ENCODE measurements around the gene GAB1. TPM values are rescaled to one million over a fixed set of nuclear protein-coding genes. Genes with fewer than 3 reads are reported as not detected.
"Not testable (repeated sequence)": the region's sequence is repeated elsewhere in the genome, so short reads cannot be mapped to it uniquely, and the experiment has no call there.

GAB1 gene
- total RNA-seq, 2 experiments from 2014 or later, result 0.12 to 0.29 TPM

DNA sequence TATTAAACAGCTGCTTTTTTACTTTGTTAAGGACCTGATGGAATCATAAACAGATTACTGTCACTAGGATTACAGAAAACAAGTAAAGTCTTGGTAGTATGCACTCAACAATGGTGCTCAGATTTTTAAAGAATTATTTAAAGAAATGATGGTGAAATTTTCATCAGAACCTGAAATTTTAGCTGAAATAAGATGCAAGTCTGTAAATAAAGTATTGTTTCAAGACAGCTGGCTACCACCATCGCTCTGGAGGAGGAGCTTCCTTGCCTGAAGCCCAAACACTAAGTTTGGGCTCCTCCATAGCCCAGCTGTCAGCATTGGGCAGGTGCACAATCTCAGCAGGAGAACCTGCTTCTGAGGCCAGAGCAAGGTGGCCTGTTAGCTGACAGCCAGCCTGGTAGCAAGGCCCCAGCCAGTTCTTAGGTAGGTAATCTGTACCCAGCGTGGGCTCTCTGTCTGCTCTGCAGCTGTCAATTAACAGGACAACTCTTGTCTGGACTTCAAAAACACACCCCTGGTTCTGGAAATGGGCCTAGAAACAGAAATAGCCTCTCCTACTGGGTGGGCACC lies 4.6 kb downstream of the GAB1 start:
- intact Hi-C loops (cut with micrococcal nuclease), result no loop called here
- Mint-ChIP-seq H3K27ac (no peak overlapping the region), H3K27me3 (ENCODE audit: low read depth) (peaks cover 38% of the 10 kb centered on the region), H3K4me3 (no peak overlapping the region), H3K4me1 (ENCODE audit: low read depth) (peaks cover 3% of the 10 kb centered on the region), H3K9me3 (no peaks in the 10 kb centered on the region), H3K36me3 (ENCODE audit: low read depth) (no peaks in the 10 kb centered on the region)
- DNase-seq, result no peak
- CTCF ChIA-PET, result interaction anchor here (0.7 to 0.8 kb wide), 2 partner anchors 25 to 148 kb away, joined by 3 to 4 read pairs; no protein-coding TSS in a partner anchor

DNA sequence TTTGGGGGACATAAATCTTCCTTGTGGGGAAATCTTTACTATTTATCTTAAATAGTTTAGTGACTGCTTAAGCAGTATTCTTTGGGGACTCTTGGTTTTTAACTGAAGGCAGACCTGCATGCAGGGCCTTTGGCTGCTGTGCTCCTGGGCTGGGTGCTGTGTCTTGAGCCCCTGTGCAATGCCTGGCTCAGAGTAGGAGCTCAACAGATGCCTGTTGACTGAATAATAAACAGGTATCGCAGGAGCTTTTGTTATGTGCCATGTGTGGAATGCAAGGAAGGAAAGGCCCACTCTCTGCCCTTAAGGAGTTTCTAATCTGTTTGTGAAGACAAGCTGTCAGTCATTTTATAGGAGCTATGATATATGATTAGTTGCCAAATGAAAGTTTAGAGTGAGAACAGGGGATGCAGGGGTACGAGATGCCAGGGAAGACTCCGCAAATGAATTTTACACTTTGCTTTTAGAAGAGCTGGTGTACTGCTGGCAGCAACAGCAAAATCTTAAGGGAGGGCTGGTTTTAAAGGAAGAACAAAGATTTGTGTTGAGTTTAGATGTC lies 6.7 kb downstream of the GAB1 start:
- no peak overlapping the region for H3K4me3 Mint-ChIP-seq
- no peaks in the 10 kb centered on the region for H3K36me3 Mint-ChIP-seq (ENCODE audit: low read depth)
- H3K9me3 Mint-ChIP-seq, result no peaks in the 10 kb centered on the region
- intact Hi-C loops (cut with micrococcal nuclease), result no loop called here
- H3K27ac Mint-ChIP-seq, result no peak overlapping the region
- peaks cover 35% of the 10 kb centered on the region for H3K27me3 Mint-ChIP-seq (ENCODE audit: low read depth)
- DNase-seq, result no peak
- H3K4me1 Mint-ChIP-seq (ENCODE audit: low read depth), result no peaks in the 10 kb centered on the region
- CTCF ChIA-PET, result no interaction called here

DNA sequence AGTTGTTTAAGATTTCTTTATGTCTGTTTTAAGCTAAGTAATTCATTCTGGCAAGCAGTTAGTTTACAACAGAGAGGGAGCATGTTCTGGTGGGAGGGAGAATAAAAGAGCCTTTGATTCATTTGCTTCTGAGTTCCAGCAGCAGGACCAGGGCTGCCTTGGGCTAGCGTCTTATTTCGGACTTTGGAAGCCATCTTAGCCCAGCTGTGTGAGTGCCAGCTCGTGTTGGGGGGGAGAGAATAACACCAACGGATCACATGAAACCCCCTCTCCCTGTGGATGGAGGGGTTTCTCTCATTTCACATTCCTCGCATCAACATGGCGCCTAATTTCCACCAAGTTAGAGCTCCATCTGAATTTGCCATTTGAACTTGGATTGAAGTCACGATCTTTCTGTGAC lies 7.4 kb downstream of the GAB1 start:
- no peaks in the 10 kb centered on the region for H3K9me3 Mint-ChIP-seq
- CTCF ChIA-PET, result no interaction called here
- intact Hi-C loops (cut with micrococcal nuclease), result no loop called here
- peaks cover 29% of the 10 kb centered on the region for H3K27me3 Mint-ChIP-seq (ENCODE audit: low read depth)
- no peaks in the 10 kb centered on the region for H3K36me3 Mint-ChIP-seq (ENCODE audit: low read depth)
- H3K4me3 Mint-ChIP-seq, result no peak overlapping the region
- H3K27ac Mint-ChIP-seq, result no peak overlapping the region
- no peaks in the 10 kb centered on the region for H3K4me1 Mint-ChIP-seq (ENCODE audit: low read depth)
- DNase-seq, result no peak

DNA sequence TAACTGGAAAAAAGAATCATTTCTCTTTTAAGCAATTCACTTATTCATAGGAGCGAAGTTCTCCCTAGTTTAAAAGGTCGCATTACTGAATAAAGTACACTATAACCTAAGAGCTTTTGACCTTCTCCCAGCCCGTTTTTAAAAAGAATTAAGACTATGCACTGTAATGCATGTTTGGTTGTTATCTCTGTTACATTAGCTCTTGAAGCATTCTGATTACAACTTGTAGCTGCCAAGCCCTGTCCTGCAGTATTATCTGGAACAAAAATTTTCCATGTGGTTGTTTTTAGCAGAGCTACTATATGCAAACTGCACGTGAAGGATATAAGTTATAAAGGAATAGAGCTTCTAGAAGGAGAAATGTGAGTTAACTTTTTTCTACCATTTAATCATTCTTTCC lies 8.1 kb downstream of the GAB1 start:
- intact Hi-C loops (cut with micrococcal nuclease), result no loop called here
- peaks cover 22% of the 10 kb centered on the region for H3K27me3 Mint-ChIP-seq (ENCODE audit: low read depth)
- no peaks in the 10 kb centered on the region for H3K36me3 Mint-ChIP-seq (ENCODE audit: low read depth)
- no peak for DNase-seq
- CTCF ChIA-PET, result no interaction called here
- no peak overlapping the region for H3K27ac Mint-ChIP-seq
- H3K4me1 Mint-ChIP-seq (ENCODE audit: low read depth), result no peaks in the 10 kb centered on the region
- H3K4me3 Mint-ChIP-seq, result no peak overlapping the region
- H3K9me3 Mint-ChIP-seq, result no peaks in the 10 kb centered on the region

DNA sequence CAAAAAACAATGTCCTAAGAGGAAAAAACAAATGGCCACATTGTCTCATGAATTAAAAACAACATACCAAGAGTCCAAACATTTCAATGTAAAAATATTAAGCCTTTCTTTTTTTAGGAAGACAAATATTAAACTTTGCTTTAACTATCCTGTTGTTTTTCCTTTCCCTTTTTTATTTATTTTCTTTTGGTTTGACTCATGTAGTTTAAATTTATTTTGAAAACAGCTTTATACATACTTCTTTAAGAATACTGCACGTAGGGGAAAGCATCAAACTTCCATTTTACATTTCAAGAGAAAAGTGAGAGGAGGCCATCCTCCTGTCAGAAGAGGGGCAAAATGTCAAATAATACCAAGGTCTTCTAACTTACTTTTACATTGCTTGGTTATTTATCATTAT lies 8.7 kb downstream of the GAB1 start:
- H3K4me3 Mint-ChIP-seq, result no peak overlapping the region
- CTCF ChIA-PET, result no interaction called here
- no peaks in the 10 kb centered on the region for H3K4me1 Mint-ChIP-seq (ENCODE audit: low read depth)
- DNase-seq, result no peak
- H3K9me3 Mint-ChIP-seq, result no peaks in the 10 kb centered on the region
- intact Hi-C loops (cut with micrococcal nuclease), result no loop called here
- peaks cover 22% of the 10 kb centered on the region for H3K27me3 Mint-ChIP-seq (ENCODE audit: low read depth)
- no peaks in the 10 kb centered on the region for H3K36me3 Mint-ChIP-seq (ENCODE audit: low read depth)
- H3K27ac Mint-ChIP-seq, result no peak overlapping the region

DNA sequence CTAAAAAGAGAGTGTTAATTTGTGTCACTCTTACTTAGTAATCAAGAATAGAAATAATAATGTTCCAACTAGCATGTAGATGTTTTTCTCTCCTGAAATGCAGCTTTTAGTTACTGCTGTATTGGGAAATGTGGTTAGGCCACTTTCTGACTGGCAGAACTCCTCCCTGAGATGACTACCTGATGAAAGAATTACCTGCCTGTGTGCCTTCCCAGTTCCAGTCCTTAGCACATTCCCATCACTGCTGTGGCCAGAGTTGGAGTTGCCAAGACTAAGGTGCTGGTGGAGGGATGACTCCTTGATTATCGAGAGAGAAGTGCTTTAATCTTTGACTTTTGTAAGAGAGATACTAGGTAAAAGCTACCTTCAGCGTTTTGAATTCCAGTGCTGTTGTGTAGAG lies 9.5 kb downstream of the GAB1 start:
- Mint-ChIP-seq H3K27ac (no peak overlapping the region), H3K27me3 (ENCODE audit: low read depth) (peaks cover 23% of the 10 kb centered on the region), H3K4me3 (no peak overlapping the region), H3K36me3 (ENCODE audit: low read depth) (no peaks in the 10 kb centered on the region), H3K9me3 (no peaks in the 10 kb centered on the region), H3K4me1 (ENCODE audit: low read depth) (no peaks in the 10 kb centered on the region)
- CTCF ChIA-PET, result no interaction called here
- intact Hi-C loops (cut with micrococcal nuclease), result no loop called here
- no peak for DNase-seq

DNA sequence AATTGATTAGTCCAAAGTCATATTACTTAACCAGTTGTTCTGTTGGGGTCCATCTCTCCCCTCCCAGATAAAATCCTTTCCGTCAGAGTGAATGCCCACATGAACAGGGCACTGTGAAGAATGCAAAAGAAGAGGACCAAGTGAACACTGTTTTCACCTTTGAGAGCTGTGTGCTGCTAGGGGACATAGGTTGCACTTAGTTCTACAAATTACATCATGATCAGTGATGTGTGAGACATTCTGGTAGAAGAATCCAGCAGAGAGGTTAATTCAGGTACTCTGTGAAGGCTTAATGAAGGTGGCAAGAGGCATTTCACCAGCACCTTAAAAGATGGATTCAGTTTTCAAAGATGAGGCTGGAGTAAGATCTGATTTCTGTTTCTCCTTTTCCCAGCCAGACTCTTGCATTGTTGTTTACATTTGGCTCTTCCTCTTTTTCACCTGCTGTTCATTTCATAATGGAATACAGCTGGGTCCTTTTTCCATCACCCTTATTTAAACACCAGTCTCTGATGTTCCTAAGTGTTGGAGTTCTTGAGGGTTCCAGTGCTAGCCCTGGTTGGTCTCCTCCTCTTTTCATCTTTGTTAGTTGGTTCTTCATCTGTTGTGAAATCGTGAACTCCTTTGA lies 10.9 kb downstream of the GAB1 start:
- Mint-ChIP-seq H3K36me3 (ENCODE audit: low read depth) (no peaks in the 10 kb centered on the region), H3K27ac (no peak overlapping the region), H3K9me3 (no peaks in the 10 kb centered on the region), H3K4me3 (no peak overlapping the region), H3K4me1 (ENCODE audit: low read depth) (no peaks in the 10 kb centered on the region), H3K27me3 (ENCODE audit: low read depth) (peaks cover 26% of the 10 kb centered on the region)
- DNase-seq, result no peak
- intact Hi-C loops (cut with micrococcal nuclease), result no loop called here
- CTCF ChIA-PET, result no interaction called here

DNA sequence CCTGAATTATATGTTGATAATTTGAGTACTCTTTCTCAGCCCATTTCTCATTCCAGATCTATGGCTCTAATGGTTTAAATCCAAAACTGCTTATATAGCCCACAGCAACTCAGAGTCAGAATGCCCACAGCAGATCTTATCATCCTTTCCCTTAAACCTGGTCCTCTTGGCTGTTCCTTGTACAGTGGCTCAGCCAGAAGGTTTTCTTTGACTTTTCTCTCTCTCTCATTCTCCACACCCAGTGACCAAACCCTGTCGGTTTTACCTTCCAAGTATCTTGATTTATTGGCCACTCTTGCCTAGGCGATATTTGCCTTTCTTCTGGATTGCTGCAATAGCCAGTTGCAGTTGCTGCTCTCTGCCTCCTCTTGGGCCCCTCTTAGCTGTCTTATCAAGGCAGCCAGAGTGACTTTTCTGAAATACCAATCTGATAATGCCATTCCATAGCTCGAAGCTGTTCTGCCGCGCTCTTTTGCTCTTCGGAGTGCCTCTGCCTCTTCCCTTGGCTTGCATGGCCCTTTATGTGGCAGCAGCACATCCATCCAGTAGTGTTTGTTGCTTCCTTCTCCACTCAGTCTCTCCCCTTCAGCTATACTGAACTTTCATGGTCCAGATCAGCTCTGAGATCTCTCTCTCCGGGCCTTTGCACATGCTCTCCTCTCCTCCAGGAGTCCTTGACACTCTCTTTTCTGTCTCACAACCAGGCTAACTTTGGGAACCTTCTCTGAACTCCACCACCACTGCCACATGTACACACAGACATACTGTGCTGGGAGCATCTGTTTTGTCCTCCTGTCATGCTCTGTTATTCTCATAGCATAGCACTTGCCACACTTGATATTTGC lies 11.8 kb downstream of the GAB1 start:
- CTCF ChIA-PET, result no interaction called here

DNA sequence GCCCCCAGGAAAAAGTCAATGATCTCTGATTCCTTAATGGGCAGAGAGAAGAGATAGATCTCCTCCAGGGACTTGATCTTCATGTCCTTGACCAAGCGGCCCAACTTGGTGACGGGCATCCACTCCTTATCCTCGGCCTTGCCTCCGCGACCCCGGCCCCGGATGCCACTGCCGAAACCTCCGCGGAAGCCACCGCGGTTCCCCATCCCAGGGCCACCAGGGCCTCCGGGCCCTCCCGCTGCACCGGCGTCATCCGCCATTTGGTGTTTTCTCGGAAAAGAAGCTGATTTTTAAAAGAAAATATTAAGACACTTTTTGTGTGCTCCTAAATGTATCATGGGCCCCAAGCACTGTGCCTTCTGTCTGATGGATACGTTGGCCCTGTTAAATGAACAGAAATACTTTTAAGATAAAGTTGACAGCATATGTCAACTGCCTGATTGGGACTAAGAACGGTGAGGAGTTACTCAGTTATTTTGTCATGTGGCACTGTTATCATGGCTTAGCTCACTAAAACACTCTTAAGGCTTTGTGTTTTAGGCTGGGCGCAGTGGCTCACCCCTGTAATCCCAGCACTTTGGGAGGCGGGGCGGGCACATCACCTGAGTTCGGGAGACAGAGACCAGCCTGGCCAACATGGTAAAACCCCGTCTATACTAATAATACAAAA lies 13.3 kb downstream of the GAB1 start:
- H3K9me3 Mint-ChIP-seq; H3K27ac Mint-ChIP-seq; H3K36me3 Mint-ChIP-seq (ENCODE audit: low read depth); intact Hi-C loops (cut with micrococcal nuclease); CTCF ChIA-PET; DNase-seq; H3K4me3 Mint-ChIP-seq; H3K4me1 Mint-ChIP-seq (ENCODE audit: low read depth): not testable (repeated sequence)
- H3K27me3 Mint-ChIP-seq (ENCODE audit: low read depth), result peaks cover 16% of the 10 kb centered on the region

More for the DNA sequence above, 11.8 kb downstream of the GAB1 start:
- no peak for DNase-seq
- intact Hi-C loops (cut with micrococcal nuclease), result no loop called here
- Mint-ChIP-seq H3K27ac (no peak overlapping the region), H3K4me3 (no peak overlapping the region), H3K9me3 (no peaks in the 10 kb centered on the region), H3K27me3 (ENCODE audit: low read depth) (peaks cover 21% of the 10 kb centered on the region), H3K4me1 (ENCODE audit: low read depth) (no peaks in the 10 kb centered on the region), H3K36me3 (ENCODE audit: low read depth) (no peaks in the 10 kb centered on the region)

DNA sequence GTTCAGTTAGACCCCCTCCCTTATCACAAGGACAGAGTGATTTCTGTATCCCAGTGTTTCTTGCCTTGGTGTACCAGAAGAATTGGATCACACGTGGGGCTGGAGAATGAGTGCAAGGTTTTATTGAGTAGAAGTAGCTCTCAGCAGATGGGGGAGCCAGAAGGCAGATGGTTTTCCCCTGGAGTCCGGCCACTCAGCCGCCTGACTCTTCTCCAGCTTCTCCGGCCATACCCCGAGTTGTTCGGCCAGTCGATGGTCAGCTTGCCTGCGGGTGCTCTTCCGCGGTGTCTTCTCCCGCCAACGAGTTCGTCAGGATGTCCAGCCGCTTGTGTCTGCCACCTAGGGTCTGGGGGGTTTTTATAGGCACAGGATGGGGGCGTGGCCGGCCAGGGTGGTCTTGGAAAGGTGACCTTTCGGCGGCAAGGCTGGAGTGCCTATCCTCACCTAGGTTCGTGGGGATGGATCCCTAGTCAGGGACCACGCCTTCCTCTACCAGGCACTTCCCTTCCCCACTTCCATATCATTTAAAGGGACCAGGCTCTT lies 14.5 kb downstream of the GAB1 start:
- Mint-ChIP-seq H3K36me3 (ENCODE audit: low read depth) (no peaks in the 10 kb centered on the region), H3K9me3 (no peaks in the 10 kb centered on the region), H3K27me3 (ENCODE audit: low read depth) (peaks cover 15% of the 10 kb centered on the region), H3K4me3 (no peak overlapping the region), H3K4me1 (ENCODE audit: low read depth) (no peaks in the 10 kb centered on the region), H3K27ac (no peak overlapping the region)
- CTCF ChIA-PET, result interaction anchor here (0.7 kb wide), 1 partner anchor 221 kb away, joined by 3 read pairs; no protein-coding TSS in a partner anchor
- no peak for DNase-seq
- intact Hi-C loops (cut with micrococcal nuclease), result no loop called here

DNA sequence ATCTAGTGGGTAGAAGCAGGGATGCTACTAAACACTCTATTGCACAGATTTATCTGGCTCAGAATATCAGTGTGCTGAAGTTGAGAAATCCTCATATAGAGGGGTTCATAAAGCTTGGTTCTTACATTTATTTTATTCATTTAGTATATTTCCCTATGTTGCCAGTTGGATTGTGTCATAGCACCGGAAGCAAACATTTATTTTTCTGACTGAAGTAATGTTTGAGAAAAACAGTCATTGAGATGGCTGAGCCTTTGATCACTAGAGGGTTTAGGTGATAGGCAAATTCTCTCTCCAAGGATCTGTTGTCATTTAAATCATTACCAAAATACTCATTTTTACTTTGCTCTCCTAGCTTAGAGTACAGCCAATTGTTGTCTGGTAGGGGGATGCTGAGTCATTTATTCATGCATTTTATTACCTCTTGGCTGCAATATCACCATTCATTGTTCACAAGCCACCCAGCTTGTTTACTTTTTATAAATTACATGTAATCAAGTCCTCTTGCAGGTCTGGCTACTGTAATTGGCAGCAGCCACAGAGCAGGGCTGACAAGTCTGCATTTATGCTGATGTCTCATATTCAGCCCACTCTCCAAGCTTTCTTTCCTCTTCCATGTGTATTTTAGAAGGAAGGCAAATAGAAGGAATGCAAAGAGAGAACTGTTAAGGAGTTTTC lies 15.2 kb downstream of the GAB1 start:
- Mint-ChIP-seq H3K36me3 (ENCODE audit: low read depth) (no peaks in the 10 kb centered on the region), H3K4me1 (ENCODE audit: low read depth) (no peaks in the 10 kb centered on the region), H3K27me3 (ENCODE audit: low read depth) (peaks cover 13% of the 10 kb centered on the region), H3K27ac (no peak overlapping the region), H3K4me3 (no peak overlapping the region), H3K9me3 (no peaks in the 10 kb centered on the region)
- CTCF ChIA-PET, result no interaction called here
- intact Hi-C loops (cut with micrococcal nuclease), result no loop called here
- no peak for DNase-seq

DNA sequence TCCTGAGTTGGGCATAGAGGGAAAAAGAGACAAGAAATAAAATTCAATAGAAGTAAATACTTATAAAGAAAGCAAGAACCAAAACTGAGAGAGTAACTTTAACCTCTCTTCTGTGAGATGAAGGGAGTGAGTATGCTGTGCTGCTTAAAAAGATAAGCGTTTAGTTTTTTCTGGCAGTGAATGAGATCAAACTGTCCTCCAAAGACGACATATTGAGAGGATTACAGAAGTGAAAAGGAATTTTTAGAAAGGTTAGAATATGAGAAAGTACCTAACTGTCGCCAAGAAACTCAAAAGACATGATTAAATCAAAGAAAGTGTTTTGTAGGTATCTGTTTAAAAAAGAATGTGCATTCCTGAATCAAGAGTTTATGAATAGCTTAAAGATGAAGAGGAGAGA lies 16.0 kb downstream of the GAB1 start:
- H3K27ac Mint-ChIP-seq, result no peak overlapping the region
- intact Hi-C loops (cut with micrococcal nuclease), result no loop called here
- no peaks in the 10 kb centered on the region for H3K4me1 Mint-ChIP-seq (ENCODE audit: low read depth)
- no peak overlapping the region for H3K4me3 Mint-ChIP-seq
- peaks cover 7% of the 10 kb centered on the region for H3K27me3 Mint-ChIP-seq (ENCODE audit: low read depth)
- H3K9me3 Mint-ChIP-seq, result no peaks in the 10 kb centered on the region
- no peaks in the 10 kb centered on the region for H3K36me3 Mint-ChIP-seq (ENCODE audit: low read depth)
- CTCF ChIA-PET, result no interaction called here
- no peak for DNase-seq

Data from activated naive CD4-positive, alpha-beta T cell treated with anti-CD3 and anti-CD28 coated beads for 36 hours (primary cell).